GM12891 (cell line): ENCODE measurements around the gene ELOVL4.

Source experiments
- POLR2A ChIP-seq: IDR thresholded peaks from 2 replicates; pipeline ENCODE4 v1.6.1; 2011; ENCODE audit warnings: low read depth, low read length, control low read depth
- POLR2AphosphoS5 ChIP-seq: IDR thresholded peaks from 2 replicates; pipeline ENCODE4 v1.6.1; 2011; ENCODE audit warnings: low read depth, low read length, control low read depth
- POU2F2 ChIP-seq: IDR thresholded peaks from 2 replicates; pipeline ENCODE4 v1.6.1; 2011; ENCODE audit warnings: low read depth, mild to moderate bottlenecking, control low read depth, low read length, moderate library complexity
- SPI1 ChIP-seq: IDR thresholded peaks from 2 replicates; pipeline ENCODE4 v1.6.1; 2011; ENCODE audit warnings: low read depth, low read length, control low read depth

DNA sequence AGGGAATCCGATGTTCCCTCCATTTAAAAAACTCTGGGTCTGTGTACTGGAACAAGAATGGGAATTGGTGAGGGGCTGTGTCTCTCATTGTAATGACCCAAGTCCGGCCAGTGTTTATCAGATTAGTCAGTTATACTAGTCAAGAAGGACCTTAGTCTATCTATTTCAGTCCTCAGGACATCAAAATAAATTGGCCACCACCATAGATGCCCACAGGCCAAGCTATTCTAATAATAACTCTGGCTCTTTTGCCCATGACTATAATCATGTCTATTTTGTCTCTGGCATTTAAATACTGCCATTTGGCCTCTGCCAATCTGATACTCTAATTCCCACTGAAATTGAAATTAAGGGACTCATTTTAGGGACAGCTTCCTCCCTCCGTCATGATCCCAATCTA is 37.8 kb downstream of the ELOVL4 start:
- TF ChIP-seq POLR2A (no peak), SPI1 (no peak), POLR2AphosphoS5 (no peak), POU2F2 (no peak)
